Activated T-cell treated with anti-CD3 and anti-CD28 coated beads for 1 hour (primary cell): ENCODE data around the gene EEF1A2.
A peak's percentile ranks its signal among the peaks of the same experiment; 100 is the strongest.

Experiments used
- DNase-seq: peaks from one replicate; pipeline ENCODE4 v3.0.0-alpha.2; 2020; ENCODE audit warnings: low read depth

Gene EEF1A2

GRCh38 chr20:63449796-63450730 is 48.8 kb downstream of the EEF1A2 start:
- DNase-seq = no peak

GRCh38 chr20:63449025-63449424 is 49.9 kb downstream of the EEF1A2 start:
- no peak for DNase-seq

- no peak for DNase-seq
These were observed 50.9 kb downstream of the EEF1A2 start for GRCh38 chr20:63448031-63448430.

- no peak for DNase-seq
These were observed 51.6 kb downstream of the EEF1A2 start for GRCh38 chr20:63447320-63447719.

- no peak for DNase-seq
These were observed 52.5 kb downstream of the EEF1A2 start for GRCh38 chr20:63446216-63447024.

- no peak for DNase-seq
These were observed 53.7 kb downstream of the EEF1A2 start for GRCh38 chr20:63445075-63445734.

GRCh38 chr20:63444548-63444947 is 54.3 kb downstream of the EEF1A2 start:
- no peak for DNase-seq

GRCh38 chr20:63443606-63444395 is 55.1 kb downstream of the EEF1A2 start:
- DNase-seq = no peak

- peak; percentile 49 for DNase-seq
These were observed 56.8 kb downstream of the EEF1A2 start for GRCh38 chr20:63442100-63442493.

- no peak for DNase-seq
These were observed 57.5 kb downstream of the EEF1A2 start for GRCh38 chr20:63441136-63442099.

- DNase-seq = no peak
These were observed 58.4 kb downstream of the EEF1A2 start for GRCh38 chr20:63440366-63440955.

GRCh38 chr20:63439866-63440265 is 59.0 kb downstream of the EEF1A2 start:
- no peak for DNase-seq

- DNase-seq = no peak
These were observed 60.8 kb downstream of the EEF1A2 start for GRCh38 chr20:63438121-63438520.
